T-cell (primary cell): ENCODE measurements around the gene RSAD1. TPM values are rescaled to one million over a fixed set of nuclear protein-coding genes. Genes with fewer than 3 reads are reported as not detected.

Experiments used
- ATAC-seq, 4 experiments: fragments of 200-7000 bp in 3 of 4; fragments of 150-1000 bp in 1 of 4; cut with Tn5 transposase; replicated peaks in 1 of 4; 1 replicate in 3 of 4; 2 replicates in 1 of 4; pipeline ENCODE4 v1.10.0; 2021; ENCODE audit warnings: moderate library complexity in 3 of 4, mild to moderate bottlenecking in 2 of 4, moderate number of reproducible peaks in 1 of 4
- CTCF ChIA-PET, 2 donors: fragments of 300-600 bp; sonication (Branson Sonifier 250); formaldehyde crosslinking; loops; one replicate each; lab custom pipeline; 2022; ENCODE audit warnings: antibody characterized with exemption in 2 of 2; lab: Charles Lee
- POLR2A ChIA-PET, 2 donors: fragments of 300-600 bp; sonication (Branson Sonifier 250); formaldehyde crosslinking; loops; one replicate each; lab custom pipeline; 2022; ENCODE audit warnings: antibody characterized with exemption in 2 of 2; lab: Charles Lee
- DNase-seq, 35 experiments: peaks; one replicate each; pipeline versions ENCODE4 v3.0.0 to v3.0.0-alpha.2; 2013 to 2023
- H3K27ac ChIP-seq: one replicate; pipeline ENCODE4 v1.5.1; 2013; ENCODE audit warnings: low read length
- H3K27me3 ChIP-seq, 2 experiments: replicated peaks in 1 of 2; 1 replicate in 1 of 2; 2 replicates in 1 of 2; pipeline versions ENCODE4 v1.6.1 to v1.7.0; 2013; ENCODE audit warnings: low read length in 1 of 2, mixed read lengths in 1 of 2; ENCODE audit not compliant: control insufficient read depth in 2 of 2, insufficient read depth in 2 of 2; ENCODE audit errors: extremely low read depth in 1 of 2
- H3K36me3 ChIP-seq, 2 donors: 1 replicate in 1 of 2; 2 replicates in 1 of 2; pipeline versions ENCODE4 v1.6.1 to v1.7.0; 2013; ENCODE audit warnings: low read length in 1 of 2; ENCODE audit not compliant: control insufficient read depth in 2 of 2, insufficient read depth in 1 of 2; ENCODE audit errors: extremely low read depth in 1 of 2
- H3K4me1 ChIP-seq, 2 experiments: 1 replicate in 1 of 2; 2 replicates in 1 of 2; pipeline versions ENCODE4 v1.6.1 to v1.7.0; 2013; ENCODE audit warnings: low read length in 2 of 2, mixed read lengths in 1 of 2; ENCODE audit not compliant: insufficient read depth in 2 of 2, control insufficient read depth in 1 of 2; ENCODE audit errors: extremely low read depth in 1 of 2
- H3K4me3 ChIP-seq, 2 donors: 1 replicate in 1 of 2; 2 replicates in 1 of 2; pipeline versions ENCODE4 v1.5.1 to v1.7.0; 2013; ENCODE audit warnings: mild to moderate bottlenecking in 2 of 2, low read length in 1 of 2, moderate library complexity in 1 of 2; ENCODE audit not compliant: control insufficient read depth in 1 of 2; ENCODE audit errors: extremely low read depth in 1 of 2
- H3K9me3 ChIP-seq: 2 replicates; pipeline ENCODE4 v1.7.0; 2013
- H3K27ac Mint-ChIP-seq, 2 donors: one replicate each; pipeline ENCODE4 v1.8.0; 2020 to 2021; ENCODE audit warnings: mild to moderate bottlenecking in 2 of 2, mixed read lengths in 2 of 2
- H3K27me3 Mint-ChIP-seq, 2 donors: one replicate each; pipeline ENCODE4 v1.8.0; 2021 to 2022; ENCODE audit warnings: mixed read lengths in 2 of 2
- H3K36me3 Mint-ChIP-seq: one replicate; pipeline ENCODE4 v1.8.0; 2021; ENCODE audit warnings: mixed read lengths
- H3K4me1 Mint-ChIP-seq, 3 donors: one replicate each; pipeline ENCODE4 v1.8.0; 2020 to 2022; ENCODE audit warnings: mixed read lengths in 3 of 3, mild to moderate bottlenecking in 1 of 3
- H3K4me3 Mint-ChIP-seq, 3 donors: one replicate each; pipeline ENCODE4 v1.8.0; 2020 to 2022; ENCODE audit warnings: mild to moderate bottlenecking in 3 of 3, mixed read lengths in 3 of 3, moderate library complexity in 3 of 3
- H3K9me3 Mint-ChIP-seq, 3 donors: one replicate each; pipeline ENCODE4 v1.8.0; 2020 to 2022; ENCODE audit warnings: mixed read lengths in 3 of 3
- WGBS: methylation state at CpG from one replicate; pipeline ENCODE4 v1.1.5; 2013; ENCODE audit warnings: missing lambda C conversion rate; ENCODE audit not compliant: insufficient coverage; 5-methylcytosine and 5-hydroxymethylcytosine counted together
- total RNA-seq, 35 experiments: library from RNA in 6 of 35; stranded (reverse) in 6 of 35; fragments of 120-200 nt in 1 of 35; gene quantifications; one replicate each; pipeline versions ENCODE4 v1.2.1 to v1.2.4 and lab custom pipeline; 2013 to 2026

RSAD1 gene
- total RNA-seq, 5 donors from 2014 or later (not counting 1 experiment from before 2014, with no cell fraction given), result 61.2 to 80.9 (median 73.2) TPM

DNA sequence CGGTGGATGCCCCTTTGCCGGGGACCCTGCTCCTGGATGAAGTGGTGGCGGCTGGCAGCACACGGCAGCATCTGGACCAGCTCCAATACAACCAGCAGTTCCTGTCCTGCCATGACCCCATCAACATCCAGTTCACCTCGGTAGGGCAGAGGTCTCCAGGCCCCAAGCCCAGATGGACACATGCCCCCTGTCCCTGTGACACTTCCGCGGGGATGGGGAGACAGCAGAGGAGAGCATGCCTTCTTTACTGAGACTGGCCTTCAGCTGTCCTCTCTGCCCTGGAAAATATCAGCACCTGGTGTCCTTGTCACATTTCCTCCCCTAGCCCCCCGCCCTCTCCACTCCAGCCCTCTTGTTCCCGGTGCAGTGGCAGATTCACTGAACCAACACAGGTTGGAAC is 16.2 kb upstream of the RSAD1 start:
- H3K4me3 Mint-ChIP-seq, result no peak overlapping the region
- Histone ChIP-seq H3K4me1 (peaks cover 0 to 10% of the 10 kb centered on the region in 2 experiments), H3K36me3 (no peaks in the 10 kb centered on the region), H3K27me3 (peaks cover 0 to 42% of the 10 kb centered on the region in 2 experiments), H3K9me3 (no peaks in the 10 kb centered on the region), H3K27ac (no peak overlapping the region), H3K4me3 (no peak overlapping the region)
- ATAC-seq (no peak), DNase-seq (no peak)
- no peaks in the 10 kb centered on the region for H3K9me3 Mint-ChIP-seq
- POLR2A ChIA-PET, result no interaction called here
- H3K27ac Mint-ChIP-seq, result no peak overlapping the region
- WGBS, result 86% methylated on average over 6 of the region's 9 CpGs
- peaks cover 0 to 16% (median 0%) of the 10 kb centered on the region in 3 donors for H3K4me1 Mint-ChIP-seq
- H3K27me3 Mint-ChIP-seq, result peaks cover 4 to 7% of the 10 kb centered on the region in 2 donors
- H3K36me3 Mint-ChIP-seq, result peaks cover 5% of the 10 kb centered on the region
- CTCF ChIA-PET, result no interaction called here

GRCh38 chr17:50464121-50464520 is 14.5 kb upstream of the RSAD1 start:
- peaks cover 5% of the 10 kb centered on the region for H3K36me3 Mint-ChIP-seq
- no peak overlapping the region for H3K4me3 Mint-ChIP-seq
- H3K9me3 Mint-ChIP-seq, result no peaks in the 10 kb centered on the region
- ATAC-seq, result no peak
- WGBS, result 100% methylated on average over 3 of the region's 3 CpGs
- H3K4me3 ChIP-seq, result no peak overlapping the region
- H3K9me3 ChIP-seq, result no peaks in the 10 kb centered on the region
- H3K27me3 ChIP-seq, result peaks cover 4 to 59% of the 10 kb centered on the region in 2 experiments
- H3K4me1 Mint-ChIP-seq, result peaks cover 1 to 26% (median 7%) of the 10 kb centered on the region in 3 donors
- no peak for DNase-seq
- H3K27ac ChIP-seq, result no peak overlapping the region
- H3K27me3 Mint-ChIP-seq, result peaks cover 14 to 17% of the 10 kb centered on the region in 2 donors
- peaks cover 0 to 20% of the 10 kb centered on the region in 2 experiments for H3K4me1 ChIP-seq
- ChIA-PET POLR2A (no interaction called here), CTCF (interaction anchor here in 1 of 2 donors (0.5 kb wide), 1 partner anchor 1580 kb away, joined by 3 read pairs; no protein-coding TSS in a partner anchor)
- H3K27ac Mint-ChIP-seq, result no peak overlapping the region
- H3K36me3 ChIP-seq, result no peaks in the 10 kb centered on the region

DNA sequence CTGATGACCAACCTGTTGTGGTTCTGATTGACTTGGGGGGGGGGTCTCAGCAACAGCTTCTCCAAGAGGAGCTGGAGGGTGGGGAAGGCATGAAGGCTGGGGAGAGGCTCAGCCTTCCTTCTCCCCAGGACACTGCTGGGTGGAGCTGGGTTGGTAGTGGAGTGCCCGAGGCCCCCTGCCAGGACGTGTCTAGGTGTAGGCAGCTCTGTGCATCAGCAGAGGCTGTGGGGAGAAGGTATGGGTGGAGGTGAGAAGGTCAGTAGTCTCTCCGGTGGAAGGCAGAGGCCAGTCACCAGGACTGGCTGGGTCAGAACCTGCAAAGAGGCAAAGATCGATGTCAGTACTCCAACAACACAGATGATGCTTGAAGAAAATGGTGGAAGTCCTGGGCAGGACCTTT is 13.9 kb upstream of the RSAD1 start:
- no peaks in the 10 kb centered on the region for H3K36me3 ChIP-seq
- H3K4me3 ChIP-seq, result no peak overlapping the region
- H3K27me3 Mint-ChIP-seq, result peaks cover 14 to 17% of the 10 kb centered on the region in 2 donors
- CTCF ChIA-PET, result interaction anchor here in 1 of 2 donors (0.5 kb wide), 1 partner anchor 1581 kb away, joined by 3 read pairs; no protein-coding TSS in a partner anchor
- ATAC-seq (no peak), DNase-seq (no peak)
- H3K27ac ChIP-seq, result no peak overlapping the region
- WGBS, result 80% methylated on average over 2 of the region's 4 CpGs
- no peaks in the 10 kb centered on the region for H3K9me3 ChIP-seq
- POLR2A ChIA-PET, result no interaction called here
- H3K4me3 Mint-ChIP-seq, result no peak overlapping the region
- H3K36me3 Mint-ChIP-seq, result peaks cover 5% of the 10 kb centered on the region
- H3K9me3 Mint-ChIP-seq, result no peaks in the 10 kb centered on the region
- H3K4me1 Mint-ChIP-seq, result peaks cover 3 to 26% (median 7%) of the 10 kb centered on the region in 3 donors
- no peak overlapping the region for H3K27ac Mint-ChIP-seq
- H3K27me3 ChIP-seq, result peaks cover 4 to 65% of the 10 kb centered on the region in 2 experiments
- peaks cover 0 to 26% of the 10 kb centered on the region in 2 experiments for H3K4me1 ChIP-seq

DNA sequence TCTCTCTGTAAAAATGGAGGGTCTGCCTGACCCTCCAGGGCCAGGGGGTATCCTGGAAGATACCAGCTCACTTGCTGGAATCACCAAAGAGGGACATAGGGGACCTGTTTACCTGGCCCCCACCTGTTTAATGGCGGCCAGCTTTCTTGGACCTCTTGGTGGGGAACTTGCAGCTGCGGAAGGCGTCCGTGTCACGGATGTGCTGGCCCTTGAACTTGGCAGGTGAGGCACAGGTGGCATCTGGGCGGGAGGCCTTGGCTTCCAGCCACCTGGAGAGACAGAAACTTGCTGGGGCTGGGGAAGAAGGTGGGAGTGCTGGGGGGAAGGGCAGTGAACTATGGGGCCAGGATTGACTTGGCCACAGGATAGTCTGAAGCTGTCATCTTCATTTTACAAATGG is 13.5 kb upstream of the RSAD1 start:
- Mint-ChIP-seq H3K9me3 (no peaks in the 10 kb centered on the region), H3K4me3 (no peak overlapping the region), H3K4me1 (peaks cover 3 to 26% (median 7%) of the 10 kb centered on the region in 3 donors), H3K36me3 (peaks cover 5% of the 10 kb centered on the region), H3K27me3 (peaks cover 14 to 21% of the 10 kb centered on the region in 2 donors), H3K27ac (no peak overlapping the region)
- CTCF ChIA-PET, result no interaction called here
- ATAC-seq (no peak), DNase-seq (no peak)
- H3K4me3 ChIP-seq, result no peak overlapping the region
- WGBS, result 91% methylated on average over 6 of the region's 6 CpGs
- no peak overlapping the region for H3K27ac ChIP-seq
- peaks cover 0 to 28% of the 10 kb centered on the region in 2 experiments for H3K4me1 ChIP-seq
- POLR2A ChIA-PET, result no interaction called here
- H3K27me3 ChIP-seq, result peaks cover 4 to 67% of the 10 kb centered on the region in 2 experiments
- H3K36me3 ChIP-seq, result no peaks in the 10 kb centered on the region
- no peaks in the 10 kb centered on the region for H3K9me3 ChIP-seq

- Mint-ChIP-seq H3K27ac (no peak overlapping the region), H3K4me3 (no peak overlapping the region), H3K9me3 (no peaks in the 10 kb centered on the region), H3K27me3 (peaks cover 14 to 23% of the 10 kb centered on the region in 2 donors), H3K36me3 (peaks cover 5% of the 10 kb centered on the region), H3K4me1 (peaks cover 3 to 27% (median 7%) of the 10 kb centered on the region in 3 donors)
- Histone ChIP-seq H3K4me3 (no peak overlapping the region), H3K27ac (no peak overlapping the region), H3K4me1 (peaks cover 0 to 28% of the 10 kb centered on the region in 2 experiments), H3K9me3 (no peaks in the 10 kb centered on the region), H3K27me3 (peaks cover 4 to 68% of the 10 kb centered on the region in 2 experiments), H3K36me3 (no peaks in the 10 kb centered on the region)
- 81% methylated on average over 7 of the region's 9 CpGs for WGBS
- ChIA-PET POLR2A (no interaction called here), CTCF (no interaction called here)
- DNase-seq (no peak), ATAC-seq (no peak)
These were observed 13.0 kb upstream of the RSAD1 start for GRCh38 chr17:50465635-50466034.

DNA sequence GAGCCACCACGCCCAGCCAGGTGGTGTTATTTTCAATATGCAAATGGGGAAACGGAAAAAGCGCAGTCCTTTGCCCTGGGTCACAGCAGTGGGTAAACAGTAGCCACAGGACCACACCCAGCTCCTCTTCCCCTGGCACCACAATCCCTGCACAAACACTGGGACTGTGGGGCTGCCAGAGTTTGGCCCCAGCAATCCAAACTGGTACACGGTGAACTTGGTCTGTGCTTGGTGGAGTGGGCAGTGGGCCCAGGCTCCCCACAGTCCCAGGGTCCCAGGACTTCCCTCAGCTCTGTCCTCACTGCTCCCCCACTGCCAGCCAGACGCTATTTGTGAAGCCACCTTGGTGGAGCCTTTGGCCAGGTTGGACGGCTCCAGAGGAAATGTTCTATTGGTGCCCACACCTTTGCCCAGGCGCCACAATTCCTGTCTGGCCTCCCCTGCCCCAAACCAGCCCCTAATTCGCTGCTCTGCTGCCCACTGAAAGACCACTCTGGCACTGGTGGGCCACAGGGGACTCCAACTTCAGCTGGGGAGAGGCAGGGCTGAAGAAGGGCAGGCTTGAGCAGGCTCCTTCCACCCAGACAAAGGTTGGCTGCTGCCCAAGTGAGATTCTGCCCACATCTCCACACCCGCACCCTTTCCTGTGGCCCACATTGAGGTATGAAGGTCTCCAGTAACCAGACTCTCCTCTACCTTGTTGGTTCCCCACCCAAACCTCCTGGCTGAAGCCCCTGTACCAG is 12.1 kb upstream of the RSAD1 start:
- POLR2A ChIA-PET, result no interaction called here
- DNase-seq (no peak), ATAC-seq (no peak)
- WGBS, result 69% methylated on average over 4 of the region's 9 CpGs
- no peak overlapping the region for H3K4me3 Mint-ChIP-seq
- Histone ChIP-seq H3K27me3 (peaks cover 4 to 69% of the 10 kb centered on the region in 2 experiments), H3K27ac (no peak overlapping the region), H3K4me1 (peaks cover 0 to 28% of the 10 kb centered on the region in 2 experiments), H3K36me3 (no peaks in the 10 kb centered on the region), H3K9me3 (no peaks in the 10 kb centered on the region), H3K4me3 (no peak overlapping the region)
- H3K27me3 Mint-ChIP-seq, result peaks cover 17 to 28% of the 10 kb centered on the region in 2 donors
- H3K27ac Mint-ChIP-seq, result no peak overlapping the region
- CTCF ChIA-PET, result no interaction called here
- peaks cover 4% of the 10 kb centered on the region for H3K36me3 Mint-ChIP-seq
- H3K4me1 Mint-ChIP-seq, result peaks cover 3 to 27% (median 7%) of the 10 kb centered on the region in 3 donors
- H3K9me3 Mint-ChIP-seq, result no peaks in the 10 kb centered on the region
